Breast epithelium (tissue), 4 donors: Measurements from ENCODE around the gene RACGAP1. TPM values are rescaled to one million over a fixed set of nuclear protein-coding genes. Genes with fewer than 3 reads are reported as not detected.

Experiments
- DNase-seq, 2 donors: peaks; one replicate each; pipeline ENCODE4 v3.0.0-alpha.2; 2019; ENCODE audit warnings: low spot score in 2 of 2
- H3K27ac ChIP-seq, 2 donors: fragments of 200-600 bp; sonication (generic) in 1 of 2; one replicate each; pipeline ENCODE4 v1.5.1; 2016 to 2019; ENCODE audit warnings: mild to moderate bottlenecking in 1 of 2
- H3K27me3 ChIP-seq, 2 donors: fragments of 200-600 bp; sonication (generic) in 1 of 2; one replicate each; pipeline versions ENCODE4 v1.5.1 to v1.6.0; 2017 to 2019; ENCODE audit warnings: control low read depth in 1 of 2, mild to moderate bottlenecking in 1 of 2
- H3K36me3 ChIP-seq: fragments of 200-600 bp; one replicate; pipeline ENCODE4 v1.5.1; 2019
- H3K4me1 ChIP-seq, 2 donors: fragments of 200-600 bp; sonication (generic); one replicate each; pipeline ENCODE4 v1.5.1; 2016 to 2019; ENCODE audit warnings: control low read depth in 1 of 2
- H3K4me3 ChIP-seq, 3 donors: fragments of 200-600 bp; sonication (generic); 1 replicate in 2 of 3; 2 replicates in 1 of 3; pipeline ENCODE4 v1.5.1; 2016 to 2019; ENCODE audit warnings: mild to moderate bottlenecking in 3 of 3, moderate library complexity in 2 of 3
- H3K9me3 ChIP-seq, 2 donors: fragments of 200-600 bp; sonication (generic) in 1 of 2; one replicate each; pipeline ENCODE4 v1.5.1; 2016 to 2019; ENCODE audit warnings: control low read depth in 1 of 2
- CTCF ChIP-seq, 3 donors: fragments of 450-650 bp; IDR thresholded peaks; one replicate each; pipeline ENCODE4 v1.5.1; 2016 to 2017; ENCODE audit warnings: antibody characterized with exemption in 3 of 3, mild to moderate bottlenecking in 3 of 3, moderate library complexity in 3 of 3
- POLR2A ChIP-seq: fragments of 450-650 bp; IDR thresholded peaks from one replicate; pipeline ENCODE4 v1.6.1; 2016; ENCODE audit warnings: antibody characterized with exemption, mild to moderate bottlenecking, moderate library complexity
- POLR2AphosphoS5 ChIP-seq, 3 donors: sonication (generic); formaldehyde crosslinking; IDR thresholded peaks; one replicate each; pipeline ENCODE4 v1.6.1; 2017; ENCODE audit warnings: antibody characterized with exemption in 3 of 3
- intact Hi-C: fragments of 100-400 bp; cut with DNase I; formaldehyde crosslinking; loops from one replicate; pipeline ENCODE4 v1.15.1; 2023; ENCODE audit warnings: low total_unique reads
- total RNA-seq, 3 donors: library from RNA; depleted of rRNA; stranded (reverse); fragments of >200 nt; gene quantifications; one replicate each; pipeline ENCODE4 v1.1.0, GENCODE V29; 2016

Gene RACGAP1
- total RNA-seq, 3 donors from 2014 or later = 7.5 to 33.9 (median 11.1) TPM

GRCh38 chr12:49948866-49949845, 76.1 kb downstream of the RACGAP1 start:
- Histone ChIP-seq H3K9me3 (no peaks in the 10 kb centered on the region), H3K36me3 (no peaks in the 10 kb centered on the region), H3K27me3 (peaks cover 0 to 3% of the 10 kb centered on the region in 2 donors), H3K4me1 (no peaks in the 10 kb centered on the region), H3K27ac (no peak overlapping the region), H3K4me3 (no peak overlapping the region)
- peak in 1 of 2 donors; percentile 9 for DNase-seq
- intact Hi-C loops = no loop called here
- TF ChIP-seq POLR2A (no peak), POLR2AphosphoS5 (IDR thresholded peaks at IDR 0.05) (no peak), CTCF (IDR thresholded peaks at IDR 0.05) (no peak)

GRCh38 chr12:49947593-49948226, 77.6 kb downstream of the RACGAP1 start:
- Histone ChIP-seq H3K9me3 (no peaks in the 10 kb centered on the region), H3K4me1 (no peaks in the 10 kb centered on the region), H3K4me3 (no peak overlapping the region), H3K27ac (no peak overlapping the region), H3K27me3 (no peaks in the 10 kb centered on the region), H3K36me3 (no peaks in the 10 kb centered on the region)
- intact Hi-C loops = no loop called here
- DNase-seq = peak in 1 of 2 donors; percentile 6
- TF ChIP-seq POLR2A = no peak
- no peak for TF ChIP-seq POLR2AphosphoS5 (IDR thresholded peaks at IDR 0.05)
- no peak for TF ChIP-seq CTCF (IDR thresholded peaks at IDR 0.05)

GRCh38 chr12:49946497-49946896, 78.8 kb downstream of the RACGAP1 start:
- H3K36me3 ChIP-seq = no peaks in the 10 kb centered on the region
- intact Hi-C loops = no loop called here
- no peak overlapping the region for H3K4me3 ChIP-seq
- no peaks in the 10 kb centered on the region for H3K4me1 ChIP-seq
- TF ChIP-seq POLR2AphosphoS5 (IDR thresholded peaks at IDR 0.05) (no peak), POLR2A (no peak), CTCF (IDR thresholded peaks at IDR 0.05) (no peak)
- no peaks in the 10 kb centered on the region for H3K9me3 ChIP-seq
- no peak overlapping the region for H3K27ac ChIP-seq
- H3K27me3 ChIP-seq = no peaks in the 10 kb centered on the region
- DNase-seq = no peak

GRCh38 chr12:49946086-49946485, 79.2 kb downstream of the RACGAP1 start:
- H3K27ac ChIP-seq = no peak overlapping the region
- H3K4me3 ChIP-seq = no peak overlapping the region
- no peaks in the 10 kb centered on the region for H3K27me3 ChIP-seq
- intact Hi-C loops = no loop called here
- no peaks in the 10 kb centered on the region for H3K4me1 ChIP-seq
- H3K9me3 ChIP-seq = no peaks in the 10 kb centered on the region
- H3K36me3 ChIP-seq = no peaks in the 10 kb centered on the region
- no peak for DNase-seq
- TF ChIP-seq CTCF (IDR thresholded peaks at IDR 0.05) = no peak
- no peak for TF ChIP-seq POLR2AphosphoS5 (IDR thresholded peaks at IDR 0.05)
- TF ChIP-seq POLR2A = no peak
